Esophagus (tissue), 2 donors: ENCODE results near the gene MLEC. TPM values are rescaled to one million over a fixed set of nuclear protein-coding genes. Genes with fewer than 3 reads are reported as not detected.
"Not testable (repeated sequence)": the region's sequence is repeated elsewhere in the genome, so short reads cannot be mapped to it uniquely, and the experiment has no call there.

ENCODE experiments used
- H3K27ac ChIP-seq, 2 donors: one replicate each; pipeline ENCODE4 v1.5.1; 2013; ENCODE audit warnings: low read depth in 2 of 2, mild to moderate bottlenecking in 2 of 2, inconsistent platforms in 1 of 2, low read length in 1 of 2, moderate library complexity in 1 of 2
- H3K27me3 ChIP-seq, 2 donors: one replicate each; pipeline ENCODE4 v1.6.1; 2013; ENCODE audit warnings: low read length in 2 of 2, control low read depth in 1 of 2, mild to moderate bottlenecking in 1 of 2; ENCODE audit not compliant: insufficient read depth in 2 of 2, control insufficient read depth in 1 of 2
- H3K36me3 ChIP-seq, 2 donors: one replicate each; pipeline ENCODE4 v1.6.1; 2013; ENCODE audit warnings: low read length in 1 of 2; ENCODE audit not compliant: control insufficient read depth in 2 of 2, insufficient read depth in 2 of 2
- H3K4me1 ChIP-seq, 2 donors: one replicate each; pipeline ENCODE4 v1.6.1; 2013; ENCODE audit warnings: low read length in 1 of 2; ENCODE audit not compliant: control insufficient read depth in 2 of 2, insufficient read depth in 2 of 2
- H3K4me3 ChIP-seq, 2 donors: one replicate each; pipeline ENCODE4 v1.5.1; 2013; ENCODE audit warnings: low read length in 2 of 2, mild to moderate bottlenecking in 2 of 2, low read depth in 1 of 2, moderate library complexity in 1 of 2
- H3K9me3 ChIP-seq, 2 donors: one replicate each; pipeline ENCODE4 v1.6.1; 2013; ENCODE audit warnings: mild to moderate bottlenecking in 2 of 2, low read depth in 1 of 2, low read length in 1 of 2, moderate library complexity in 1 of 2; ENCODE audit not compliant: control insufficient read depth in 2 of 2, insufficient read depth in 1 of 2
- WGBS, 2 donors: extraction: QIAGEN DNeasy Blood & Tissue Kit; methylation state at CpG; one replicate each; pipeline ENCODE4 v1.1.7; 2013; 5-methylcytosine and 5-hydroxymethylcytosine counted together
- polyA plus RNA-seq, 2 donors: library from polyadenylated mRNA; stranded (reverse); fragments of 200-250 nt; gene quantifications; one replicate each; pipeline ENCODE4 v1.2.3, GENCODE V29; 2013
- donor health status: healthy with polysubstance abuse.
- donor health status: Bipolar disorder and iron deficiency.

MLEC gene
- polyA plus RNA-seq, 2 donors, result 14.0 to 15.7 TPM

DNA sequence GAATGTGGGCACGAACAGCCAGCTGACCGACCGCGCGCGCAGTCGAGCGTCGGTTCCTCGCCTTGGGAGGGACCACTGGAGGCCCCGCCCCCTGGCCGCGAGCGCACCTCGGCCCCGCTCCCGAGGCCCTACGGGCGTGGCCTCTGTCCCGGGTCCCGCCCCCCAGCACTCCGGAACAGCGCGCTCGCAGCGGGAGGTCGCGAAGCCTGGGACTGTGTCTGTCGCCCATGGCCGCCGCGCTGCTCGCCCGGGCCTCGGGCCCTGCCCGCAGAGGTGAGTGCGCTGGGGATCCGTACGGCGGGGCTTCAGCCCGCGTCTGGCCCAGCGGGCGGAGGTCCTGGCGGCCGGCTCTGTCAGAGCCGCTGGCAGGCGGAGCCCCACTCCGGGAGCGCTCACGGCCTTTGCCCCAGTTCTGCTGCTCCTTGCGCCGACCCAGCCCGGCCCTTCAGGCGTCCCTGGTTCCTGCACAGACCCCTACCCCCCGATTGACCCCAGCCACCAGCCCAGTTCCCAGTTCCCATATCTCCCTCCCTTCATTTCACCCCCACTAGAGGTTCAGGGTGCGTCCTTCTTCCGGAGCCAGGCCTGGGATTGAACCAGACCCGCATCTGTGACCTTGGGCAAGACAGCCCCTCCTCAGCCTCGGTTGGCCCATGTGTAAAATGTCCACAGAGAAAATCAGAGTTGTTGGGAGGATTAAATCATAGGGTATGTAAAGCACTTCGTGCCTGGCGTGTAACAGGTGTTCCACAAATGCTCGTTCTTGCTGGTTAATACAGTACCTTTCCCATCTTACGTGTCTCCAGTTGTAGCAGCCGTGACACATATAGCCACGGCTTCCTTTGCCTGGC lies 38.9 kb downstream of the MLEC start, which contains the start of gene ACADS:
TSS of gene ACADS (plus strand) at position 168 of the 851 bp plus-strand sequence. CDS start at position 228, 60 bp downstream.
- no peaks in the 10 kb centered on the region for H3K27me3 ChIP-seq
- H3K4me1 ChIP-seq, result peaks cover 0 to 3% of the 10 kb centered on the region in 2 donors
- H3K9me3 ChIP-seq, result no peaks in the 10 kb centered on the region
- H3K27ac ChIP-seq, result peak within 1 kb of the TSS; percentile 40 to 66
- H3K4me3 ChIP-seq, result peak within 1 kb of the TSS; percentile 66 to 77
- H3K36me3 ChIP-seq, result peaks cover 10 to 11% of the 10 kb centered on the region in 2 donors
- WGBS, 2 donors, result 3 to 6% methylated on average over 64 to 66 of the region's 66 CpGs

DNA sequence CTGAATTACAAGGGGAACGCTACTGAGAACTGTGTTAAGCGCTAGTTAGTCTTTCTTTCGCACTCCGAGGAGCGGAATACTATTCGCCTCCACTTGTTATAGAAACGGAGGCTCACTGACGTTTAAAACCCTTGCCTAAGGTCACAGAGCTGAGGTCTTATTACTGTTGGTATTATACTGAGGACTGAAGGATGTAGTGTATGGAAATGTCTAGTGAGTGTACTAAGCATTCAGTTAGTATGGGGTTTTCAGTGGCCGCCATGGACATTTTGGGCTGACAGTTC lies 39.5 kb downstream of the MLEC start:
- Histone ChIP-seq H3K4me3 (peak overlapping the region; percentile 66 to 77), H3K9me3 (no peaks in the 10 kb centered on the region), H3K27ac (no peak overlapping the region), H3K27me3 (no peaks in the 10 kb centered on the region), H3K4me1 (peaks cover 0 to 3% of the 10 kb centered on the region in 2 donors), H3K36me3 (peaks cover 7% of the 10 kb centered on the region in 2 donors)
- 76 to 83% methylated on average over 9 of the region's 9 CpGs for whole genome bisulfite sequencing, 2 donors

DNA sequence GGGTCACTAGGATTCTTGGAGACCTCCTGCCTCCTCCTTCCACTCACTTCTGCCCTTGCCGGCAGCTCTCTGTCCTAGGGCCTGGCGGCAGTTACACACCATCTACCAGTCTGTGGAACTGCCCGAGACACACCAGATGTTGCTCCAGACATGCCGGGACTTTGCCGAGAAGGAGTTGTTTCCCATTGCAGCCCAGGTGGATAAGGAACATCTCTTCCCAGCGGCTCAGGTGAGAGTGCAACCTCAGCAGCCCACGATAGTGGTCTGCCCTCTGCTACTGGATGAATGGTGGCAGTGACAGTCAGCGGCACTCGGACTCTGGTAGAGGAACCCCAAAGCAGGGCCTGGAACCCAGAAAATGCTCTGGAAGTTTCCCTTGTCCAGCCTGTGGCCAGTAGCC lies 40.0 kb downstream of the MLEC start:
- Histone ChIP-seq H3K36me3 (peaks cover 3% of the 10 kb centered on the region in 2 donors), H3K9me3 (no peaks in the 10 kb centered on the region), H3K27me3 (no peaks in the 10 kb centered on the region), H3K4me1 (peaks cover 0 to 3% of the 10 kb centered on the region in 2 donors), H3K4me3 (no peak overlapping the region), H3K27ac (no peak overlapping the region)
- 80 to 93% methylated on average over 9 of the region's 9 CpGs for WGBS, 2 donors

DNA sequence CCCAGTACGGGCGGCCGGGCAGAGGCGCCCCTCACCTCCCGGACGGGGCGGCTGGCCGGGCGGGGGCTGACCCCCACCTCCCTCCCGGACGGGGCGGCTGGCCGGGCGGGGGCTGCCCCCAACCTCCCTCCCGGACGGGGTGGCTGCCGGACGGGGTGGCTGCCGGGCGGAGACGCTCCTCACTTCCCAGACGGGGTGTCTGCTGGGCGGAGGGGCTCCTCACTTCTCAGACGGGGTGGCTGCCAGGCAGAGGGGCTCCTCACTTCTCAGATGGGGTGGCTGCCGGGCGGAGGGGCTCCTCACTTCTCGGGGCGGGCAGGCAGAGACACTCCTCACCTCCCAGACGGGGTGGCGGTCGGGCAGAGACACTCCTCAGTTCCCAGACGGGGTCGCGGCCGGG lies 45.2 kb downstream of the MLEC start:
- WGBS, 2 donors, result 96 to 98% methylated on average over 34 to 35 of the region's 35 CpGs
- H3K9me3 ChIP-seq, H3K27me3 ChIP-seq, H3K27ac ChIP-seq, H3K4me3 ChIP-seq, H3K4me1 ChIP-seq, H3K36me3 ChIP-seq: not testable (repeated sequence)

DNA sequence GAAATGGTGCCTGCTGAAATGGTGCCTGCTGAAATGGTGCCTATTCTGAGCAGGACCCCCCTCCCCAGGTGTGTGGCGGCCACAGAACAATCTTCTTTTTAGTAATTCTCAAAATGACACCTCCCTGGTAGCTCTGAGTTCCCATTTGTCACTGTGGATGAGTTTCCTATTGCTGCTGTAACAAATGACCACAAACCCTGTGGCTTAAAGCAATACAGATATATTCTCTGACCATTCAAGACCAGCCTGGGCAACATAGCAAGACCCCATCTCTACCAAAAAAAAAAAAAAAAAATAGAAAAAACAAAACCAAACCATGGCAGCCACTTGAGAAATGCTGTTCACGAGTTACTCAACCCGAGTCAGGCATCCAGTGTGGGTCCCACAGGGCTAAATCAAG lies 46.6 kb downstream of the MLEC start:
- H3K36me3 ChIP-seq, result peaks cover 0 to 4% of the 10 kb centered on the region in 2 donors
- no peak overlapping the region for H3K27ac ChIP-seq
- no peaks in the 10 kb centered on the region for H3K27me3 ChIP-seq
- WGBS, 2 donors, result 88 to 90% methylated on average over 3 of the region's 3 CpGs
- H3K4me1 ChIP-seq, result no peaks in the 10 kb centered on the region
- no peak overlapping the region for H3K4me3 ChIP-seq
- H3K9me3 ChIP-seq, result no peaks in the 10 kb centered on the region

DNA sequence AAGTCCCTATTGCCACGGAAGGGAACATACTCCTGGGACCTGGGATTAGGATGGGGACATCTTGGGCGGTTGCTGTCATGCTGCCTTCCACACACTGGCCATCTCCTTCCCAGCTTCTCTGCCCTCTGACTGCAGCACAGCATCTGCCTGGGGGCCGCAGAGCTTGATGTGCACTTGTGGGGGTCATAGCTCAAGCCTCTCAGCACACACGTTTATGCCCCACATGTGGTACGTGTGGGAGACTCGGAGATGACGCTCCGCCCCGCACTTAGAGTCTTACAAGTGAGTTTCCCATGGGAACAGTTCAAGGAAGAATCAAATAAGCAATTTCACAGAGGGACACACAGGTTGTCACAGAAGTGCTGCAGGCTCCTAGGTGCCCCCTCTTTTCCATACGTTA lies 47.3 kb downstream of the MLEC start:
- H3K27ac ChIP-seq, result no peak overlapping the region
- no peaks in the 10 kb centered on the region for H3K9me3 ChIP-seq
- no peaks in the 10 kb centered on the region for H3K4me1 ChIP-seq
- WGBS, 2 donors, result 93 to 95% methylated on average over 10 of the region's 10 CpGs
- peaks cover 0 to 8% of the 10 kb centered on the region in 2 donors for H3K36me3 ChIP-seq
- H3K27me3 ChIP-seq, result no peaks in the 10 kb centered on the region
- no peak overlapping the region for H3K4me3 ChIP-seq

DNA sequence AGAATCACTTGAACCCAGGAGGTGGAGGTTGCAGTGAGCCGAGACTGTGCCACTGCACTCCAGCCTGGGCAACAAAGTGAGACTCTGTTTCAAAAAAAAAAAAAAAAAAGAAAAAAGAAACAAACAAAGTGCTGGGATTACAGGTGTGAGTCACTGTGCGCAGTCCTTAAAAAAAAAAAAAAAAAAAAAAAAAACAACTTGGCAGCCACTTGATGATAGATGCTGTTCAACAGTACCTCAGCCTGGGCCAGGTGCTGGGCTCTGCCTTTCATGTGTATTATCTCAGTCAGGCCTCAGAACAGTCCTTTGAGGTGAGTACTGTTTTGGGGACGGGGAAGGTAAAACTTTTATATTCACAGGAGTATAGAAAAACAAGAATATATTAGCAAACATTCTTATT lies 48.2 kb downstream of the MLEC start:
- no peaks in the 10 kb centered on the region for H3K4me1 ChIP-seq
- 63 to 64% methylated on average over 3 of the region's 3 CpGs for WGBS, 2 donors
- H3K36me3 ChIP-seq, result peaks cover 0 to 13% of the 10 kb centered on the region in 2 donors
- H3K9me3 ChIP-seq, result no peaks in the 10 kb centered on the region
- H3K27me3 ChIP-seq, result no peaks in the 10 kb centered on the region
- no peak overlapping the region for H3K27ac ChIP-seq
- no peak overlapping the region for H3K4me3 ChIP-seq

DNA sequence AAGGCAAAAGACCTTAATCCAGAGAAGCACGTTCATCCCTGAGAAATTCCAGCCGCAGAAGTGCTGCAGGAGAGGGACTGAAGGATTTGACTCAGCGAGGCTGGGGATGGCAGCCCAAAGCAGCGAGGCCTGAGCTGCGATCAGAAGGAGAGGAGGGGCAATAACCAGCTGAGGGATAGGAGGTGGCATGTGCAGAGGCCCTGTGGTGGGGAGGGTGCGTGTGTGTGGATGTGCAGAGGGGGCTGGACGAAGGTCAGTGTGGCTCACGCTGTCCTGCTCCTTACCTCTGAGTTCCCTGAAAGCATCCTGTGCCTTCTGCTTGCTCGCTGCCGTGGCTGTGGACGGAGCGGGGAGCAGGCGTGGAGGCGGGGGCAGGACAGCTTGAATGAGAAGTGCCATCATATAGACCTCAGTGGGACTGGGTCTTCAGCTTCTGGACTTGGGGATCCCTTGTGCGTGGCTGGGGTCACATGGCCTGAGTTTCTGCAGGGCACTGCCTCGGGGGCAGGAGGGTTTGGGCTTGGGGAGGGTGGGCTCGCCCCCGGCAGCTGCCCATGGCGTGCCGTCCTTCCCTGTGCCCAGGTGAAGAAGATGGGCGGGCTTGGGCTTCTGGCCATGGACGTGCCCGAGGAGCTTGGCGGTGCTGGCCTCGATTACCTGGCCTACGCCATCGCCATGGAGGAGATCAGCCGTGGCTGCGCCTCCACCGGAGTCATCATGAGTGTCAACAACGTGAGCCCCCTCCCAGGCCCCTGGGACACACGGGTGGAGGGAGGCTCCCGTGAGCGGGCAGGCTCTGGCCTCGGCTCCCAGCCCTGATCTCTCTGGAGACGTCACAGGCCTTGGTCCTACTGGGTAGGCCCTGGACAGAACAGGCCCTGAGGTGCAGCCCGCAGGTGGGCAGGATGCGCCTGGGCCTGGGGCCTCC lies 49.7 kb downstream of the MLEC start:
- peaks cover 0 to 16% of the 10 kb centered on the region in 2 donors for H3K36me3 ChIP-seq
- 92% methylated on average over 38 of the region's 38 CpGs for WGBS, 2 donors
- no peaks in the 10 kb centered on the region for H3K27me3 ChIP-seq
- no peaks in the 10 kb centered on the region for H3K4me1 ChIP-seq
- H3K9me3 ChIP-seq, result no peaks in the 10 kb centered on the region
- no peak overlapping the region for H3K27ac ChIP-seq
- H3K4me3 ChIP-seq, result no peak overlapping the region

DNA sequence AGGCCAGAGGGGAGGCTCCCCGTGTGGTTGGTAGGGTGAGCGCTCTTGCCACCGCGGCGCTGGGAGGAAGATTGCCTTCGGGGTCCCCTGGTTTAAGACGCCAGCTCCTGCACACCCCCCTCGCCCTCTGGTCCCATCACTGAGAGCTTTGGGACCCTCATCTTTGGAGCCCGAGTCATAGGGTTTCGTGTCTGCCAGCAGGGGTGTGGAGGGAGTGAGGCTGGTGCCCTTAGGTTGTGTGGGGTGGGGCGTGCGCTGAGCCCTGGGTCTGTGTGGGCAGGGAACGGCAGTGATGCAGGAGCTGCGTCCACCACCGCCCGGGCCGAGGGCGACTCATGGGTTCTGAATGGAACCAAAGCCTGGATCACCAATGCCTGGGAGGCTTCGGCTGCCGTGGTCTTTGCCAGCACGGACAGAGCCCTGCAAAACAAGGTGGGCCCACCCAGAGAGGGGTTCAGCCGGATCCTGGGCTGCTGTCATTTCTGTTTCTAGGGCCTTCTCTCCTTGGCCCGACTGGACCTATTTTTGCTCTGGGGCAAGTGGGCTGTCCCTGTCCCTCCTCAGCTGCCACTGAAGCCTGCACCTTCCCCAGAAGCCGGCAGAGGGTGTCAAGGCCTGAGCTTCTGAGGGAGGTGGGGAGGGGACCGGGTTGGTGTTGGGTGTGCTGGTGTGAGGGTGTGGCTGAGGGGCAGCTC lies 50.8 kb downstream of the MLEC start:
- Histone ChIP-seq H3K4me3 (no peak overlapping the region), H3K36me3 (peaks cover 0 to 16% of the 10 kb centered on the region in 2 donors), H3K27ac (no peak overlapping the region), H3K27me3 (no peaks in the 10 kb centered on the region), H3K4me1 (no peaks in the 10 kb centered on the region), H3K9me3 (no peaks in the 10 kb centered on the region)
- 87 to 89% methylated on average over 25 of the region's 25 CpGs for WGBS, 2 donors
